Heart left ventricle (tissue), 13 donors: ENCODE results near the gene NKAIN2.

Experiments
- CTCF ChIP-seq, 12 donors: fragments of 200-600 bp; sonication (generic) in 4 of 12; IDR thresholded peaks; one replicate each; pipeline versions ENCODE4 v1.5.0 to v1.8.0; 2018 to 2022; ENCODE audit warnings: antibody characterized with exemption in 12 of 12, mild to moderate bottlenecking in 5 of 12
- POLR2A ChIP-seq, 2 donors: fragments of 450-650 bp; IDR thresholded peaks; one replicate each; pipeline ENCODE4 v1.6.1; 2017; ENCODE audit warnings: antibody characterized with exemption in 2 of 2, mild to moderate bottlenecking in 2 of 2, moderate library complexity in 2 of 2
- donor health status: ischemic (EF 13 %, LVEDD 7.1; RV severe dilation, severe dysfunction).
- donor health status: DM: no; HTN: yes; CAD: no.
- donor health status: DM: no; HTN: no; CAD: no.
- donor health status: ischemic (EF 25% LVEDD 6.9; RV normal size, moderate dysfunction).
- donor health status: ischemic (EF 25% LVEDD 5.7; RV mildly dilated, moderate dysfunction).
- donor health status: ischemic (EF 35%, LVEDD 5.7; RV mildly dilated, moderate dysfunction).
- donor health status: nonischemic (EF 11% LVEDD 7.7; RV severe dilation, severe dysfunction).
- donor health status: DM: yes; HTN: yes; CAD: no.
- donor health status: PGD.
- donor health status: ischemic (EF 29% LVEDD 5.4; RV normal size, mild dysfunction).
- donor health status: nonischemic (EF 23%, LVEDD 6.1; RV moderate dilation, normal function).

GRCh38 chr6:124203812-124204167, 400.1 kb downstream of the NKAIN2 start:
- no peak for TF ChIP-seq CTCF (IDR thresholded peaks at IDR 0.05)
- TF ChIP-seq POLR2A (IDR thresholded peaks at IDR 0.05), result no peak
